OCI-LY7 (cell line): ENCODE data around the gene LONRF3.

Experiments
- CTCF ChIP-seq: fragments of 200-600 bp; sonication (generic); conservative IDR thresholded peaks from 2 replicates; pipeline ENCODE4 v1.5.1; 2014; ENCODE audit warnings: mild to moderate bottlenecking, antibody characterized with exemption, low read length, moderate library complexity, mixed read lengths
- EZH2phosphoT487 ChIP-seq: fragments of 200-600 bp; sonication (generic); IDR thresholded peaks from 2 replicates; pipeline ENCODE4 v1.6.1; 2018; ENCODE audit warnings: low read depth, borderline replicate concordance, mild to moderate bottlenecking, mixed run types, antibody characterized with exemption, low read length, moderate library complexity, mixed read lengths

GRCh38 chrX:118974908-118975671 is 672 bp downstream of the LONRF3 start:
- TF ChIP-seq CTCF = no peak
- TF ChIP-seq EZH2phosphoT487 = no peak
